ENCODE measurements around the gene VTI1A.

VTI1A gene

DNA sequence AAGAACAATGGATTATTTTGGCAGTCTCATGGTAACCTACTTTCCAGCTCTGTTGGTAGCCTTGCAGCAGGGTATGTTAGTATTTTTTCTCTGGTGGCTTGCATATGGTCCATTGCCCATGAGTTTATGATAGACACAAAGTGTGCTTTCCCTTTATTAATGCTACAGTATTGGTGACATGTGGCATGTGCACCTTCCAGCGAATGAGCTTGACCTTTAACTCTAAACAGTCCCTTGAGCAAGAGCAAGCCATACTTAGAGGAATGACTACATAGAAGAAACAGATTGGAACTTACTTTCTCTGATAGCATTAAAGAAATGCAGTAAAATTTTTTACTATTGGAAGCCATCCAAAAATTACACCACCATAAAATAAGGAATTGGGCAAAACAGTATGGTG is 73.9 kb downstream of the VTI1A start:
- no peaks in the 10 kb centered on the region for H3K36me3 ChIP-seq (ENCODE audit: control insufficient read depth, insufficient read depth, low read length)
- WGBS (ENCODE audit: insufficient coverage, insufficient read length) = no CpG with 5 or more reads among the region's 1 CpG
- H3K4me3 ChIP-seq (ENCODE audit: low read length) = no peak overlapping the region
- H3K27me3 ChIP-seq (ENCODE audit: control insufficient read depth, insufficient read depth, low read length) = no peaks in the 10 kb centered on the region
- H3K4me1 ChIP-seq (ENCODE audit: control insufficient read depth, insufficient read depth, low read length) = no peaks in the 10 kb centered on the region; the same call in 1 of the 2 replicates
- no peak for DNase-seq (ENCODE audit: low read depth, low spot score)
- H3K9me3 ChIP-seq (ENCODE audit: control insufficient read depth, insufficient read depth, low read length) = no peaks in the 10 kb centered on the region
- no peak overlapping the region for H3K27ac ChIP-seq (ENCODE audit: low read length)

DNA sequence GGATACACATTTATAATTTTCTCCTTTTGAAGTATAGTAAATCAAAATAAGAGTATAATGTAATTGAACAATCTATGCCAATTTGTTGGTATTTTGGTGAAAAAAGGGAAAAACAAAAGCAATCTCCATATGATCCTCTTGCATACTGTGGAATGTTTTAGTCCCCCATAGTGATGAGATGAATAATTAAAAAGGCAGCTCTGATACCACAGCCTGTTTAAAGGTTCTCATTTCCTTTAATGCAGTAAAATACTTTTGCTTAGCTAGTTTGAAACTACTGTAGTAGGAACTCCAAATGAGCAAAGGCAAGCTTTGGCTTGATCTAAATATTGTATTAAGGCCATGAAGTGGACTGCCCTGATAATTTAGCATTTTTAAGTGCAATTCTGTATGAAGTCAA is 77.6 kb downstream of the VTI1A start:
- DNase-seq (ENCODE audit: low read depth, low spot score) = no peak
- Histone ChIP-seq H3K36me3 (ENCODE audit: control insufficient read depth, insufficient read depth, low read length) (no peaks in the 10 kb centered on the region), H3K4me3 (ENCODE audit: low read length) (no peak overlapping the region), H3K27me3 (ENCODE audit: control insufficient read depth, insufficient read depth, low read length) (no peaks in the 10 kb centered on the region), H3K27ac (ENCODE audit: low read length) (no peak overlapping the region), H3K4me1 (ENCODE audit: control insufficient read depth, insufficient read depth, low read length) (no peaks in the 10 kb centered on the region; the same call in 1 of the 2 replicates), H3K9me3 (ENCODE audit: control insufficient read depth, insufficient read depth, low read length) (no peaks in the 10 kb centered on the region)

DNA sequence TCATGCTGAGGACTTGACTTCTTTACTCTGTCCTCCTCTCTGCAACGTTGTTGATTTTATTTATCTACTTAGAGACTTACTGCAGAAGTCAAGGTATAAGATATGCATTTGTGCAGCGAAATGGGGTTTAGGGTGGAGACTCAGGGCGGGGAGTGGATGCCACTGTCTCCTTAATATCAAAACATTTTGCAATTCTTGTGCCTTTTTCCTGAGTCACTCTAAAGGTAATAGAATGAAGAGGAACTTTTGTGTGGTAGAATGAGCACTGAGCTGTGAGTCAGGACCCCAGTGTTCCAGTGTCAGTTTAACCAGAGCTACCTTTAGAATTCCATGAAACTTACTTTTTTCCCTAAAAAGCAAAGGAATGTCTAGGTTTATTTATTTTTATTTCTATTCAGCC is 78.2 kb downstream of the VTI1A start:
- Histone ChIP-seq H3K36me3 (ENCODE audit: control insufficient read depth, insufficient read depth, low read length) (no peaks in the 10 kb centered on the region), H3K4me1 (ENCODE audit: control insufficient read depth, insufficient read depth, low read length) (no peaks in the 10 kb centered on the region; the same call in 1 of the 2 replicates), H3K27me3 (ENCODE audit: control insufficient read depth, insufficient read depth, low read length) (no peaks in the 10 kb centered on the region), H3K4me3 (ENCODE audit: low read length) (no peak overlapping the region), H3K27ac (ENCODE audit: low read length) (no peak overlapping the region), H3K9me3 (ENCODE audit: control insufficient read depth, insufficient read depth, low read length) (no peaks in the 10 kb centered on the region)
- WGBS (ENCODE audit: insufficient coverage, insufficient read length) = no CpG with 5 or more reads among the region's 3 CpGs
- no peak for DNase-seq (ENCODE audit: low read depth, low spot score)

DNA sequence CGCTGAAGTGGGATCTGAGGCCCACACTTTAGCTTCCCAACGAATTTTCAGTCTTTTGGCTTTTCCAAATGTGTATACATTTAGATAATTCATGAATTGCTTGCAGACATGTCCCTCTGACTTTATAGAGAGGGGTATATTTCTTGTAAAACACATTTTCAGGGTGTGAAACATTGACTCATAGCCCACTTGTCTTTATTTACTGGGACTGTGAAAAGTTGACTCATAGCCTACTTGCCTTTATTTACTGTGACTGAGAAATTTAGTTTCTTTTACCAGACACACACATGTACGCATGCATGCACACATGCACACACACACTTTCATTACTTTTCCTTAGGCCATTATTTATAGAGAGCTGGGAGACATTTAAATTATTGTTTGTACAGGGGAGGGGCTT is 79.1 kb downstream of the VTI1A start:
- H3K4me1 ChIP-seq (ENCODE audit: control insufficient read depth, insufficient read depth, low read length) = no peaks in the 10 kb centered on the region; the same call in 1 of the 2 replicates
- no peak for DNase-seq (ENCODE audit: low read depth, low spot score)
- H3K27me3 ChIP-seq (ENCODE audit: control insufficient read depth, insufficient read depth, low read length) = no peaks in the 10 kb centered on the region
- H3K9me3 ChIP-seq (ENCODE audit: control insufficient read depth, insufficient read depth, low read length) = no peaks in the 10 kb centered on the region
- no CpG with 5 or more reads among the region's 3 CpGs for WGBS (ENCODE audit: insufficient coverage, insufficient read length)
- H3K4me3 ChIP-seq (ENCODE audit: low read length) = no peak overlapping the region
- H3K27ac ChIP-seq (ENCODE audit: low read length) = no peak overlapping the region
- no peaks in the 10 kb centered on the region for H3K36me3 ChIP-seq (ENCODE audit: control insufficient read depth, insufficient read depth, low read length)

DNA sequence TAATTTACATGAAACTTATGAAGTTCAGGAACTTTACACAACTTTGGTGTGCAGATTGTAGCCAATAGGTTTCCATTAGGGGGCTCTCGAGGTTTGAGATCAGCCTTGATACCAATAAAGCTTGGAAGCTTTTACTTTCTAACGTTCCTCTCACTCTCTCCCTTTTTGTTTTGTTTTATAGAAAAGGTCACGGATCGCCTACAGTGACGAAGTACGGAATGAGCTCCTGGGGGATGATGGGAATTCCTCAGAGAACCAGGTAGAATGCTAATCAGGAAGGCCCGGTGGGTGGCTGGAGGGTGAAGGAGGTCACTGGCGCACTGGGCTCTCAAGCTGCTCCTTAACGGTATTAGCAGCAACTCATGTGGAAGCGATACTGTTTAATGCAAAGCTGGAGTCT is 79.9 kb downstream of the VTI1A start:
- H3K4me3 ChIP-seq (ENCODE audit: low read length) = no peak overlapping the region

DNA sequence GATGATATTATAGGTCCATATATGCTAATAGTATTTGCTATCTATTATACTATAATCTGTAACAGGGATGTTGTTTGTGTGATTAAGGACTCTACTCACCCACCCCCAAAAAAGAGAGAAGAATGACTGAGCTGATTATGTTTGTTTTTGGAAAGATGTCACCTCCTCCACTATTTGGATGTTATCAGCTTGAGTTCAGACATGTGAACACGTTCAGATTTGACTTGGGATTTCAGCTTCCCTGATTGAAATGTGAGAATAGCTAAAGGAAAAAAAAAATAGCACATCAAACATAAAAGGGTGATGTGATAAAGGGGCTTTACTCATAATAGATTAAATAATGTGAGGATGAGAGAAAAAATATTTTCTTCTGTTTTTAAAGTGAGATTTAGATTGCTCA is 81.2 kb downstream of the VTI1A start:
- Histone ChIP-seq H3K36me3 (ENCODE audit: control insufficient read depth, insufficient read depth, low read length) (no peaks in the 10 kb centered on the region), H3K27me3 (ENCODE audit: control insufficient read depth, insufficient read depth, low read length) (no peaks in the 10 kb centered on the region), H3K9me3 (ENCODE audit: control insufficient read depth, insufficient read depth, low read length) (no peaks in the 10 kb centered on the region), H3K4me1 (ENCODE audit: control insufficient read depth, insufficient read depth, low read length) (no peaks in the 10 kb centered on the region; the same call in 1 of the 2 replicates), H3K27ac (ENCODE audit: low read length) (no peak overlapping the region), H3K4me3 (ENCODE audit: low read length) (no peak overlapping the region)
- DNase-seq (ENCODE audit: low read depth, low spot score) = no peak
- no CpG with 5 or more reads among the region's 1 CpG for WGBS (ENCODE audit: insufficient coverage, insufficient read length)

More for the DNA sequence above, 79.9 kb downstream of the VTI1A start:
- H3K27me3 ChIP-seq (ENCODE audit: control insufficient read depth, insufficient read depth, low read length) = no peaks in the 10 kb centered on the region
- peak; percentile 2 for DNase-seq (ENCODE audit: low read depth, low spot score)
- H3K9me3 ChIP-seq (ENCODE audit: control insufficient read depth, insufficient read depth, low read length) = no peaks in the 10 kb centered on the region
- H3K4me1 ChIP-seq (ENCODE audit: control insufficient read depth, insufficient read depth, low read length) = no peaks in the 10 kb centered on the region; the same call in 1 of the 2 replicates
- no peak overlapping the region for H3K27ac ChIP-seq (ENCODE audit: low read length)
- no peaks in the 10 kb centered on the region for H3K36me3 ChIP-seq (ENCODE audit: control insufficient read depth, insufficient read depth, low read length)
- WGBS (ENCODE audit: insufficient coverage, insufficient read length) = no CpG with 5 or more reads among the region's 10 CpGs

DNA sequence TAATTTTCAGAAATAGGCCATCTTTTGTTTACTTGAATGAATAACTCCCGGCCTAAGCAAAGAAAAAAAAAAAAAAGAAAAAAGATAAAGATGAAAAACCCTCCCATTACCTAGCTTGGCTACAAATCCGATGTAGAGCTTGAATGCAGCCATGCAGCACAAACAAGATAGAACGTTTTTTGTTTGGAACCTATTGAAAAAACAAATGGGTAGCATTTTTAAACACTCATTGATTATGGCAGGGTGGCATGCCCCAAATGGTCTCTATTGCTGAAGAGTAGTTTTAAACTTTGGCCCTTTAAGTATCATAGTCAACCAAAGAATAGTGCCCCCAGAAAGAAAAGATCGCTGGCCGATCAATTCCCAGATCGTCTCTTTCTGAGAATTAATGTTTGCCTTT is 84.4 kb downstream of the VTI1A start:
- Histone ChIP-seq H3K27me3 (ENCODE audit: control insufficient read depth, insufficient read depth, low read length) (no peaks in the 10 kb centered on the region), H3K4me3 (ENCODE audit: low read length) (no peak overlapping the region), H3K36me3 (ENCODE audit: control insufficient read depth, insufficient read depth, low read length) (no peaks in the 10 kb centered on the region), H3K27ac (ENCODE audit: low read length) (no peak overlapping the region), H3K4me1 (ENCODE audit: control insufficient read depth, insufficient read depth, low read length) (no peaks in the 10 kb centered on the region), H3K9me3 (ENCODE audit: control insufficient read depth, insufficient read depth, low read length) (no peaks in the 10 kb centered on the region)
- DNase-seq (ENCODE audit: low read depth, low spot score) = no peak
- no CpG with 5 or more reads among the region's 6 CpGs for WGBS (ENCODE audit: insufficient coverage, insufficient read length)

DNA sequence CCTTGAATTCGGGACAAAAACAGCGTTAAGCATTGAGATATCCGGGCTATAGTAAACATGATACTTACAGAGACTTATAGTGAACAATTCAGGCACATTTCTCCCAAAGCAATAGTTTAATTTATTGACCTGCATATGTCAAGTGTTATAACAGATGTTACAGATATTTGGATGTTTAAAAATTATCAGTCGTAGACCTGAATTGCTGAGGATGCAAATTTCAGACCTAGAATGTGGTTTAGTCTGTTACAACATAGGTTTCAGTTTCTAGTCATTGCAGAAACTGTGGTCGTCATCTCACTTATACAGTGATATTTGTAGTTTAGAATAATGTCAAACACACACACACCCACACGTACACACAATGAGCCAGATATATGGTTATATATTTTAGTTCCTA is 85.2 kb downstream of the VTI1A start:
- DNase-seq (ENCODE audit: low read depth, low spot score) = no peak
- H3K36me3 ChIP-seq (ENCODE audit: control insufficient read depth, insufficient read depth, low read length) = no peaks in the 10 kb centered on the region
- WGBS (ENCODE audit: insufficient coverage, insufficient read length) = no CpG with 5 or more reads among the region's 6 CpGs
- no peaks in the 10 kb centered on the region for H3K9me3 ChIP-seq (ENCODE audit: control insufficient read depth, insufficient read depth, low read length)
- no peaks in the 10 kb centered on the region for H3K4me1 ChIP-seq (ENCODE audit: control insufficient read depth, insufficient read depth, low read length)
- H3K4me3 ChIP-seq (ENCODE audit: low read length) = no peak overlapping the region
- no peak overlapping the region for H3K27ac ChIP-seq (ENCODE audit: low read length)
- H3K27me3 ChIP-seq (ENCODE audit: control insufficient read depth, insufficient read depth, low read length) = no peaks in the 10 kb centered on the region

DNA sequence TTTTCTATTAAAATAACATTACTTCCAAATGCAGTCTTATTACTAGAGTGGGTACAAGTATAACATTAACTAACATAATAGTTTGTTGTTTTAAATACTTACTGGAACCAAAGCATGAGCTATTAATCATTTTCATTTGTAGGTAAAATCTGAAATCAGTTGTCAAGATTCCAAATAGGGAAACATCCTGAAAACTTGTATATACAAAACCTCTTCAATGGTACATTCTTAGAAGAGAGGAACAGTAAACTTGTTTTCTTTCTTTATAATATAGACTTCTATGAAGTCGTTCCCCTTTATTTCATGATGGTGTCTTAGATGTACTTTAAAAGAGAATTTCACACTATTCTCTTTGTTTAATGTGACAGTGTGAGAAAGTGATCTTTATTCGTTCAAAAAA is 85.9 kb downstream of the VTI1A start:
- whole genome bisulfite sequencing (ENCODE audit: insufficient coverage, insufficient read length) = no CpG with 5 or more reads among the region's 2 CpGs
- Histone ChIP-seq H3K9me3 (ENCODE audit: control insufficient read depth, insufficient read depth, low read length) (no peaks in the 10 kb centered on the region), H3K4me1 (ENCODE audit: control insufficient read depth, insufficient read depth, low read length) (no peaks in the 10 kb centered on the region), H3K4me3 (ENCODE audit: low read length) (no peak overlapping the region), H3K27ac (ENCODE audit: low read length) (no peak overlapping the region), H3K36me3 (ENCODE audit: control insufficient read depth, insufficient read depth, low read length) (no peaks in the 10 kb centered on the region), H3K27me3 (ENCODE audit: control insufficient read depth, insufficient read depth, low read length) (no peaks in the 10 kb centered on the region)
- no peak for DNase-seq (ENCODE audit: low read depth, low spot score)

DNA sequence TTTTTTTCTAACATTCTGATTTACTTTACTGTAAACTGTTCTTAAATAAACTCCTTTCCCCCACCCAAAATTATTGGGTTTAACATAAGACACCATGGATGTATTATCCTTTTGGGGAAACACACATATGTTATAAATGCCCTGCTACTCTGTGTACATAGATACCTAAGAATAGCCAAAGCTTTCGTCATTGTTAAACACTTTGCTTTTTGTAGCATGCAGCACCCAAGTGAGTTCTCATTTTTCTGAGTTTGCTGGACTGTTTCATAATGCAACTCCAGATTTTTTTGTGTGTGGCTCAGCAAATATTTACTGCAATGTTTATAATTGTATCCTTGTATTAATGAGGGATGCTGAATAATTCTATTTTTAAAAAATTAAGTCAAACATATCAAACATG is 86.9 kb downstream of the VTI1A start:
- Histone ChIP-seq H3K9me3 (ENCODE audit: control insufficient read depth, insufficient read depth, low read length) (no peaks in the 10 kb centered on the region), H3K27me3 (ENCODE audit: control insufficient read depth, insufficient read depth, low read length) (no peaks in the 10 kb centered on the region), H3K36me3 (ENCODE audit: control insufficient read depth, insufficient read depth, low read length) (no peaks in the 10 kb centered on the region), H3K4me1 (ENCODE audit: control insufficient read depth, insufficient read depth, low read length) (no peaks in the 10 kb centered on the region), H3K4me3 (ENCODE audit: low read length) (no peak overlapping the region), H3K27ac (ENCODE audit: low read length) (no peak overlapping the region)
- no CpG with 5 or more reads among the region's 1 CpG for WGBS (ENCODE audit: insufficient coverage, insufficient read length)
- no peak for DNase-seq (ENCODE audit: low read depth, low spot score)

DNA sequence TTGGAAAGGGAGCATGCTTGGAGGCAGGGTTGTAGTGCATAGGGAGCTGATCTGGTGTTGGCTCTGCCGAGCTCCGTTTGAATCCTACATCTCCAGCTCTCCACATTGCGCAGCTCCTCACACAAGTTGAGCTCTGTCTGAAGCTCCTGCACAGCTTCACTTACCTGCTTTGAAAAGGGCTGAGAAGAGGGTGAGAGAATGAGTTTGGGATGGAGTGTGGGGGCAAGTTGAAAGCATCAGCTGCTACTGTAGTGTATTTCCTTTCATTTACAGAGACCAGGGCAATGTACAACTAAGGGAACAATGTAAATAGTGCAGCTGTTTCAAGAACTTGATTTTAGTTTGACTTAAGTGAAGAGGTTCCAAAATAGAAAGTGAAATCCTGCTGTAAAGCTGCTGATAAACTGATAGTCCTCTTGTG is 88.5 kb downstream of the VTI1A start:
- no peak overlapping the region for H3K27ac ChIP-seq (ENCODE audit: low read length)
- H3K9me3 ChIP-seq (ENCODE audit: control insufficient read depth, insufficient read depth, low read length) = no peaks in the 10 kb centered on the region
- no CpG with 5 or more reads among the region's 3 CpGs for WGBS (ENCODE audit: insufficient coverage, insufficient read length)
- no peaks in the 10 kb centered on the region for H3K27me3 ChIP-seq (ENCODE audit: control insufficient read depth, insufficient read depth, low read length)
- no peak overlapping the region for H3K4me3 ChIP-seq (ENCODE audit: low read length)
- H3K4me1 ChIP-seq (ENCODE audit: control insufficient read depth, insufficient read depth, low read length) = no peaks in the 10 kb centered on the region
- no peak for DNase-seq (ENCODE audit: low read depth, low spot score)
- H3K36me3 ChIP-seq (ENCODE audit: control insufficient read depth, insufficient read depth, low read length) = no peaks in the 10 kb centered on the region

Measured in iPS DF 6.9 (cell line).